Loucy (cell line): ENCODE results near the gene ABHD15.
A peak's percentile ranks its signal among the peaks of the same experiment; 100 is the strongest.

ENCODE experiments used
- EZH2phosphoT487 ChIP-seq: fragments of 200-600 bp; IDR thresholded peaks from 2 replicates; pipeline ENCODE4 v1.6.1; 2018; ENCODE audit warnings: antibody characterized with exemption, mild to moderate bottlenecking, moderate library complexity, borderline replicate concordance
- TF ChIP-seq, protein P1 (sequence below): fragments of 200-600 bp; sonication (generic); conservative IDR thresholded peaks from 2 replicates; pipeline ENCODE4 v1.5.1; 2014; ENCODE audit warnings: mild to moderate bottlenecking, antibody characterized with exemption, low read length

DNA sequence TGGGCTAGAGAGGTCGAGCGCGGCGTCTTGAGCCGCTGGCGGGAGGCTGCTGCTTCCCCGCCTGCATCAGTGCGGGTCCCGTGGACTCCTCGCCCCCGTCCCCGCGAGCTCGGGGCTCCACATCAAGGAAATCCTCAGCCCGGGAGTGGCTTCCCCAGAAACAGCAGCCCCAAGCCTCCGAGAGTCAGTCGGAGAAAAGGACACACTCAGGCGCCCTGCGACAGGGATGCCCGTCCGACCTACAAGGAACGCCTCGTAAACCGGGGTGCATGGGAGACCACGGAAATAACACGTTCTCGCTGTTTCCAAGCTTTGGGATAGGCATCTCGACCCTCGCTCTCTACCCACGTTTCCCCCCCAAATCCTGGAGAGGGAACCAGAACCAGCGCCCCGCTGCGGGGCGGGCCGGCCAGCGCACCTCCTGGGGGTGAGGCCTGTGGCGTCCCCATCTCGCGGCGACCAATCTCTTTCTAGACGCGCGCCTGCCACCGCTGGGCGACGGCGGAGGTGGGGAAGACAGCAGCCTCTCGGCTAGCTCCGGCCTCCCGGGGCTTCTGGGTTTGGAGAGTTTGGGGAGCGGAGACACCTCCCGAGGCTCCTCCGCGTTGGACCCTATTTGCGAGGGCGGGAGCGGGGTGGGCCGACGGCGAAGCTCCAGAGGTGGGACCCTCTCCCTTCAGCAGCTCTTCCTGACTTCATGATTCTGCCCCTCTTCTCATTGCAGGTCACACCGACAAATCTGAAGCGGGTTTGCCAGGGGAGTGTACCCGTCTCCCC, 905 bp upstream of the ABHD15 start:
- TF ChIP-seq, protein P1, sequence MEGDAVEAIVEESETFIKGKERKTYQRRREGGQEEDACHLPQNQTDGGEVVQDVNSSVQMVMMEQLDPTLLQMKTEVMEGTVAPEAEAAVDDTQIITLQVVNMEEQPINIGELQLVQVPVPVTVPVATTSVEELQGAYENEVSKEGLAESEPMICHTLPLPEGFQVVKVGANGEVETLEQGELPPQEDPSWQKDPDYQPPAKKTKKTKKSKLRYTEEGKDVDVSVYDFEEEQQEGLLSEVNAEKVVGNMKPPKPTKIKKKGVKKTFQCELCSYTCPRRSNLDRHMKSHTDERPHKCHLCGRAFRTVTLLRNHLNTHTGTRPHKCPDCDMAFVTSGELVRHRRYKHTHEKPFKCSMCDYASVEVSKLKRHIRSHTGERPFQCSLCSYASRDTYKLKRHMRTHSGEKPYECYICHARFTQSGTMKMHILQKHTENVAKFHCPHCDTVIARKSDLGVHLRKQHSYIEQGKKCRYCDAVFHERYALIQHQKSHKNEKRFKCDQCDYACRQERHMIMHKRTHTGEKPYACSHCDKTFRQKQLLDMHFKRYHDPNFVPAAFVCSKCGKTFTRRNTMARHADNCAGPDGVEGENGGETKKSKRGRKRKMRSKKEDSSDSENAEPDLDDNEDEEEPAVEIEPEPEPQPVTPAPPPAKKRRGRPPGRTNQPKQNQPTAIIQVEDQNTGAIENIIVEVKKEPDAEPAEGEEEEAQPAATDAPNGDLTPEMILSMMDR, result peak; percentile 30; the same call in 1 of the 2 replicates
- TF ChIP-seq EZH2phosphoT487, result no peak
